ENCODE measurements around the gene RALGAPA2. TPM values are rescaled to one million over a fixed set of nuclear protein-coding genes. Genes with fewer than 3 reads are reported as not detected.

Gene RALGAPA2
- total RNA-seq, 1 donor from 2014 or later = 46.7 TPM

- no peak for DNase-seq (ENCODE audit: low spot score)
Measured at GRCh38 chr20:20343932-20344331, 368.5 kb downstream of the RALGAPA2 start.
